Measurements from ENCODE around the gene STK16.
A peak's percentile ranks its signal among the peaks of the same experiment; 100 is the strongest.

The STK16 gene

DNA sequence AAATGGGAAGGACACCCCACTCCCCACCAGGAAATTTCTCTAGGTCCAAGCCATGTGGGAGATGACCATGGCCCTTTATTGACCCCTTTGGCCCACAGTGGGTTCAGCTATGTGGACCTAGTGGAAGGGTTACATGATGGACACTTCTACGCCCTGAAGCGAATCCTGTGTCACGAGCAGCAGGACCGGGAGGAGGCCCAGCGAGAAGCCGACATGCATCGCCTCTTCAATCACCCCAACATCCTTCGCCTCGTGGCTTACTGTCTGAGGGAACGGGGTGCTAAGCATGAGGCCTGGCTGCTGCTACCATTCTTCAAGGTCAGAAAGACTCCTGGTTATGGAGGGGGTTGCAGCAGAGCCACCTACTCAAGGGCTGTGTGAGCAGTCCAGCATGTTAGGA, 1.3 kb downstream of the STK16 start:
- peak overlapping the region in 3 of 11 experiments; percentile 3 to 86 (median 21); a peak in 3 of 22 replicates for H3K9ac ChIP-seq
- peaks cover 0 to 36% (median 14%) of the 10 kb centered on the region in 11 experiments; a peak in 9 of 22 replicates for H3K36me3 ChIP-seq
- no peak for TF ChIP-seq Cebpa-rat (IDR thresholded peaks at IDR 0.05)

DNA sequence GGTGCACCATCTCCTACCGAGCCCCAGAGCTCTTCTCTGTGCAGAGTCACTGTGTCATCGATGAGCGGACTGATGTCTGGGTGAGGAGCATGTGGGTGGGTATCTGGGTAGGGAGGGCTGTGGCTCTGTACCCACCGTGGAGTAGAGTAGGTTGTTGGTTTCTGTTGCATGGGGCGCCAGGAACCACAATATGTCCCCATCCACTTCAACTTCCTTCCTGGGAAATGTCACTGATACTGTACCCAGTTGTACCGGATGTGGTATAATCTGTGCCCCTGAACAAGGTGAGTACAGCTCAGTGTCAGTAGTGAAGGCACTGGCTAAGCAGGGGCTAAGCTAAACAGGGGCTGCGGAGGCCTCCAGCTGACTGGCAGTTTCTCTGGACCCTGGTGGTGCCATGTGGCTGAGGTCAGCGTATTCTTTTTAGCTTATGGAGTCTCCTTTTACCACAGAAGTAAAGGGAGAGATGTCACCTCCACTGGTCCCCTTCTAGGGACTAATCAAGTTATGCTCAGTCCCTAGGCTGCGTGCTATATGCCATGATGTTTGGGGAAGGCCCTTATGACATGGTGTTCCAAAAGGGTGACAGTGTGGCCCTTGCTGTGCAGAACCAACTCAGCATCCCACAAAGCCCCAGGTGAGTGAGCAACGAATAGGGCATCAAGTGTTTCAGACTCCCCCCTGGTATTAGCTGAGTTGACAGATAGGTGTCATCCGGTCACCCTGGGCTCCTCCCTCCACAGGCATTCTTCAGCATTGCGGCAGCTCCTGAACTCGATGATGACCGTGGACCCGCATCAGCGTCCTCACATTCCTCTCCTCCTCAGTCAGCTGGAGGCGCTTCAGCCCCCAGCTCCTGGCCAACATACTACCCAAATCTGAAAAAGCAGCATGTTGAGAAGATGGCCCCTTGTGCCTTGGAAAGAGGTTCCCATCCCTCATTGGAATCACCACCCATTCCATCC, 2.7 kb downstream of the STK16 start:
- Histone ChIP-seq H3K27me3 (peaks cover 0 to 13% (median 9%) of the 10 kb centered on the region in 11 experiments; a peak in 10 of 22 replicates), H4K20me1 (peaks cover 0 to 23% (median 0%) of the 10 kb centered on the region in 11 experiments; a peak in 2 of 22 replicates), H3K9me3 (replicated peaks in 1 of 11) (no peaks in the 10 kb centered on the region), H3K27ac (peak overlapping the region in 9 of 11 experiments; percentile 17 to 95 (median 67); a peak in 14 of 22 replicates), H3K4me2 (peak overlapping the region; percentile 91 to 100 (median 99)), H3K36me3 (peaks cover 0 to 36% (median 14%) of the 10 kb centered on the region in 11 experiments; a peak in 9 of 22 replicates), H3K4me3 (peak overlapping the region in 4 of 10 experiments; percentile 6 to 93 (median 36); a peak in 5 of 20 replicates), H3K4me1 (peaks cover 82 to 85% (median 84%) of the 10 kb centered on the region in 10 experiments), H3K9ac (peak overlapping the region in 4 of 11 experiments; percentile 10 to 70 (median 33); a peak in 4 of 22 replicates)
- no peak for TF ChIP-seq Cebpa-rat (IDR thresholded peaks at IDR 0.05)

More for the DNA sequence above, 1.3 kb downstream of the STK16 start:
- Histone ChIP-seq H3K4me3 (peak overlapping the region in 9 of 10 experiments; percentile 7 to 93 (median 84); a peak in 9 of 20 replicates), H3K27me3 (no peaks in the 10 kb centered on the region; a peak in 1 of 22 replicates), H3K4me1 (peaks cover 68 to 71% (median 70%) of the 10 kb centered on the region in 10 experiments), H4K20me1 (peaks cover 0 to 19% (median 0%) of the 10 kb centered on the region in 11 experiments; a peak in 2 of 22 replicates), H3K4me2 (peak overlapping the region; percentile 91 to 100 (median 99)), H3K27ac (peak overlapping the region in 5 of 11 experiments; percentile 15 to 95 (median 93); a peak in 7 of 22 replicates), H3K9me3 (replicated peaks in 1 of 11) (no peaks in the 10 kb centered on the region)

DNA sequence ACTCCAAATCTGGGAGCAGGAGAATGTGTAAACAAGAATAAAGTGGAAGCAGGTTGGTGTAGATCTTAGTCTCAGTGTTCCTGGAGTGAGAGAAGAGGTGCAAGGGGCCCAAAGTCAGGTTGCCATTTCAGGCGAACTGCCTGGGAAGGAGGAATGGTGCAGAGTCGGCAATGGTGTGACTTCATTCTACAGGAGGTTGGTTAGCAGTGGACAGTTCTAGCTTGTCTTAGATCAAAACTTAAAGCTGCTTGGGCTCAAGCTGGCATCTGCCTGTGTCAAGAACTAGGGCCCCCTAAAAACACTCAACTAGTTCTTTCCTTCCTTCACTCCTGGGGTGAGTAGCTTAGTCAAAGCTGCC, 3.5 kb downstream of the STK16 start:
- peak overlapping the region; percentile 60 to 95 (median 85) for H3K27ac ChIP-seq
- no peak for TF ChIP-seq Cebpa-rat (IDR thresholded peaks at IDR 0.05)
- H3K36me3 ChIP-seq = peaks cover 0 to 36% (median 14%) of the 10 kb centered on the region in 11 experiments; a peak in 9 of 22 replicates
- H3K9me3 ChIP-seq (replicated peaks in 1 of 11) = no peaks in the 10 kb centered on the region
- peak overlapping the region; percentile 52 to 76 (median 70) for H3K9ac ChIP-seq
- peak overlapping the region in 9 of 10 experiments; percentile 0 to 59 (median 38); a peak in 13 of 20 replicates for H3K4me3 ChIP-seq
- peaks cover 0 to 20% (median 14%) of the 10 kb centered on the region in 11 experiments; a peak in 10 of 22 replicates for H3K27me3 ChIP-seq
- peak overlapping the region; percentile 91 to 100 (median 99) for H3K4me2 ChIP-seq
- H4K20me1 ChIP-seq = peaks cover 0 to 27% (median 0%) of the 10 kb centered on the region in 11 experiments; a peak in 2 of 22 replicates
- H3K4me1 ChIP-seq = peaks cover 85 to 94% (median 93%) of the 10 kb centered on the region in 10 experiments

DNA sequence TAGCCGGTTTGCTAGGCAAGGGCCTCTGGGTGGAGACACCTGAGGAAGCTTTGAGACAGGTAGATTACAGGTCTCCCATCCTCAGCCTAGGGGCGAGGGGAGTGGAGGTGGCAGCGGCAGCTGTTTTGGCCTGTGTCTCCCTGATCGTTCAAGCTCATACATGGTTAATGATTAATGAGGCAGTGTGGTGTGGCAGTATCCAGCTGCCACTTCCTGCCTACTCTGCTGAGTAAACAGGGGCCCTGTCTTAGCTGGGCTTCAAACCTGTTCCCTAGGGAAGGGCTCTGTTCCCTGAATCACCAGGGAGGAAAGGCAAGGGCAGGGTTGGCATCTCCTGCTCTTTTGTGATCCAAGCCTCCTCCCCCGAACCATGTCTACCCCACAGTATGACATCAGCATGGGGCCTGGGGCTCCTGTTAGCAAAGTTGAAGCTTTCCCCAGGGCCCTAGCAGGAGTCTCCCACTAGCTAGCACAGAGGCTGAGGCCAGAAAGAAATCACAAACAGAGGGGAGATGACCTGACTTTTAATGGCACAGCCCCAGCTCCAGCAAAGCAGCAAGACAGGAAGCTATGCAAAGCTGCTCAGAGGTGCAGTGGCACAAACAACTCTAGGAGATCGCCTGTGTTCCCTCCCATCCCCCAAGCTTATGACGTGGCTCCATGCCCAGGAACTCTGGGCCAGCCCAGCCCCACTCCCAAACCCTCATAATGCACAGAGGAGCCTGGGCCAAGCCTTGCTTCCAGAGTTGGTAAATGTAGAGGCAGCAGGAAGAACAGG, 4.1 kb downstream of the STK16 start:
- peak overlapping the region; percentile 91 to 100 (median 99) for H3K4me2 ChIP-seq
- TF ChIP-seq Cebpa-rat (IDR thresholded peaks at IDR 0.05) = no peak
- H3K9me3 ChIP-seq (replicated peaks in 1 of 11) = no peaks in the 10 kb centered on the region
- peak overlapping the region; percentile 7 to 59 (median 34); a peak in 16 of 20 replicates for H3K4me3 ChIP-seq
- H3K4me1 ChIP-seq = peaks cover 82 to 97% (median 96%) of the 10 kb centered on the region in 10 experiments
- H3K9ac ChIP-seq = peak overlapping the region; percentile 52 to 76 (median 70)
- peak overlapping the region; percentile 60 to 95 (median 85) for H3K27ac ChIP-seq
- peaks cover 0 to 33% (median 0%) of the 10 kb centered on the region in 11 experiments; a peak in 3 of 22 replicates for H4K20me1 ChIP-seq
- peaks cover 0 to 36% (median 14%) of the 10 kb centered on the region in 11 experiments; a peak in 9 of 22 replicates for H3K36me3 ChIP-seq
- peaks cover 0 to 20% (median 14%) of the 10 kb centered on the region in 11 experiments; a peak in 10 of 22 replicates for H3K27me3 ChIP-seq

DNA sequence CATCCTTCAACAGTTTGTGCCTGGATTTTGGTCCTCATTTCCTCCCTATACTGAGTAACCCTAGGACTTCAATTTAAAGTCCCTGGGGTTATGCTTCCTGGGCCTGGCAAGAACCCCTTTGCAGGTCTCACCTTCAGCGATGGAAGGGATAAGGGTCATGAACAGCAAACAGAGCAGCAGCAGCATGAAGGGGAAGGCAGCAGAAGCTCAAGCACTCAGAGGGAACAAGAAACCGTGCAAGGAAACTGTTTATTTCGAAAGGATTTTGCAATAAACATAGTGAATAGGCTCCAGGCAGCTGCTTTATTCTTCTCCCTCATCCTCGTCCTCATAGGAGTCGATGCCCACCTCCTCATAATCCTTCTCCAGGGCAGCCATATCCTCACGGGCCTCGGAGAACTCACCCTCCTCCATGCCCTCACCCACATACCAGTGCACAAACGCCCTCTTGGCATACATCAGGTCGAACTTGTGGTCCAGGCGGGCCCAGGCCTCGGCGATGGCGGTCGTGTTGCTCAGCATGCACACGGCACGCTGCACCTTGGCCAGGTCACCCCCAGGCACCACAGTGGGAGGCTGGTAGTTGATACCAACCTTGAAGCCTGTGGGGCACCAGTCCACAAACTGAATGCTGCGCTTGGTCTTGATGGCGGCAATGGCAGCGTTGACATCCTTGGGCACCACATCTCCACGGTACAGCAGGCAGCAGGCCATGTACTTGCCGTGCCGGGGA, 4.9 kb downstream of the STK16 start:
- Histone ChIP-seq H4K20me1 (peaks cover 0 to 35% (median 0%) of the 10 kb centered on the region in 11 experiments; a peak in 3 of 22 replicates), H3K9ac (peak overlapping the region; percentile 52 to 76 (median 70); a peak in 20 of 22 replicates), H3K36me3 (peaks cover 0 to 36% (median 14%) of the 10 kb centered on the region in 11 experiments; a peak in 9 of 22 replicates), H3K4me3 (peak overlapping the region in 9 of 10 experiments; percentile 7 to 59 (median 38); a peak in 9 of 20 replicates), H3K27me3 (peaks cover 0 to 20% (median 14%) of the 10 kb centered on the region in 11 experiments; a peak in 10 of 22 replicates), H3K4me1 (peaks cover 80 to 98% (median 97%) of the 10 kb centered on the region in 10 experiments), H3K27ac (peak overlapping the region; percentile 36 to 95 (median 85); a peak in 21 of 22 replicates), H3K9me3 (replicated peaks in 1 of 11) (no peaks in the 10 kb centered on the region), H3K4me2 (peak overlapping the region; percentile 91 to 100 (median 99))
- TF ChIP-seq Cebpa-rat (IDR thresholded peaks at IDR 0.05) = no peak

DNA sequence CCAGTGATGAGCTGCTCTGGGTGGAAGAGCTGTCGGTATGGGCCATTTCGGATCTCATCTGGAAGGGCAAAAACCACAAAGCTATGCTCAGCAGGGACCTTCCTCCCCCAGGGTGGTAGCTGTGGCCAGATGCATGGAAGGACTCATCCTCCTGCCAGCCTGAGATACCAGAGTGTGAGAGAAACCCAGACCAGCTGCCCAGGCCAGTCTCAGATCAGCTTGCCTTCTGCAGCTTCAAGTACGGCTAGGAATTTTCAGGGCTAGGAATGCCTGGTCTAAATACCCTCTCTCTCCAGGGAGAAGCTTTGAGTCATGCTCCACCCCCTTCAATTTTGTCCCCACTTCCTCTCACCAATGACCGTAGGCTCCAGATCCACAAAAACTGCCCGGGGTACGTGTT, 6.4 kb downstream of the STK16 start:
- Histone ChIP-seq H3K27me3 (peaks cover 0 to 20% (median 14%) of the 10 kb centered on the region in 11 experiments; a peak in 10 of 22 replicates), H3K4me2 (peak overlapping the region; percentile 91 to 100 (median 99)), H3K36me3 (peaks cover 0 to 35% (median 14%) of the 10 kb centered on the region in 11 experiments; a peak in 9 of 22 replicates), H3K27ac (peak overlapping the region in 6 of 11 experiments; percentile 73 to 95 (median 80); a peak in 7 of 22 replicates), H3K4me1 (peaks cover 77 to 93% (median 90%) of the 10 kb centered on the region in 10 experiments), H3K4me3 (peak overlapping the region in 3 of 10 experiments; percentile 66 to 78 (median 70); a peak in 7 of 20 replicates), H4K20me1 (peaks cover 0 to 35% (median 0%) of the 10 kb centered on the region in 11 experiments; a peak in 3 of 22 replicates), H3K9me3 (replicated peaks in 1 of 11) (no peaks in the 10 kb centered on the region), H3K9ac (peak overlapping the region in 2 of 11 experiments; percentile 2 to 78; a peak in 1 of 22 replicates)
- no peak for TF ChIP-seq Cebpa-rat (IDR thresholded peaks at IDR 0.05)

DNA sequence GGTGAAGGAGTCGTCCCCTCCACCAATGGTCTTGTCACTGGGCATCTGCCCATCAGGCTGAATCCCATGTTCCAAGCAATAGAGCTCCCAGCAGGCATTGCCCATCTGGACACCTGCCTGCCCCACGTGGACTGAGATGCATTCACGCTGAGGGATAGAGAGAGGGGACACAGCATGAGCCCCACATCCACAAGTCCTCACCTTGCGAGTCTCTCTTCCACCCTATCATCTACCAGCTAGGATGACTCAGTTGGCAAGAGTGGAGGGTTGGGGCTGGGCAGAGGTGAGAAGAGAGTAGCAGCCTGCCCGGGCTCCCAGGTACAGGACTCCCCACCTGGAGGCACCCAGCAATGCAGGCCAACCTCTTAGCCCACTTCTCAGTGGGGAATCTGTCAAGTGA, 6.8 kb downstream of the STK16 start:
- peaks cover 0 to 30% (median 14%) of the 10 kb centered on the region in 11 experiments; a peak in 9 of 22 replicates for H3K36me3 ChIP-seq
- H3K4me3 ChIP-seq = peak overlapping the region in 9 of 10 experiments; percentile 59 to 78 (median 66); a peak in 18 of 20 replicates
- peak overlapping the region in 9 of 11 experiments; percentile 66 to 81 (median 78); a peak in 13 of 22 replicates for H3K9ac ChIP-seq
- no peak for TF ChIP-seq Cebpa-rat (IDR thresholded peaks at IDR 0.05)
- H3K4me2 ChIP-seq = peak overlapping the region; percentile 91 to 100 (median 99)
- H3K9me3 ChIP-seq (replicated peaks in 1 of 11) = no peaks in the 10 kb centered on the region
- peak overlapping the region in 8 of 11 experiments; percentile 73 to 88 (median 80); a peak in 15 of 22 replicates for H3K27ac ChIP-seq
- peaks cover 0 to 35% (median 0%) of the 10 kb centered on the region in 11 experiments; a peak in 3 of 22 replicates for H4K20me1 ChIP-seq
- H3K4me1 ChIP-seq = peaks cover 73 to 88% (median 86%) of the 10 kb centered on the region in 10 experiments
- peaks cover 0 to 20% (median 14%) of the 10 kb centered on the region in 11 experiments; a peak in 10 of 22 replicates for H3K27me3 ChIP-seq

All from BLaER1 treated with 17β-estradiol and CSF1 and Interleukin-3, amounts not matched to agents 10 nM and 100 nM (cell line).